ENCODE measurements around the gene UNC13D. TPM values are rescaled to one million over a fixed set of nuclear protein-coding genes. Genes with fewer than 3 reads are reported as not detected.

Gene UNC13D
- total and polyA plus RNA-seq, 9 of the 15 experiments (the other 6 are each of a cell fraction or from before 2014, with no cell fraction given), result 0.86 to 244 (median 69.2) TPM

DNA sequence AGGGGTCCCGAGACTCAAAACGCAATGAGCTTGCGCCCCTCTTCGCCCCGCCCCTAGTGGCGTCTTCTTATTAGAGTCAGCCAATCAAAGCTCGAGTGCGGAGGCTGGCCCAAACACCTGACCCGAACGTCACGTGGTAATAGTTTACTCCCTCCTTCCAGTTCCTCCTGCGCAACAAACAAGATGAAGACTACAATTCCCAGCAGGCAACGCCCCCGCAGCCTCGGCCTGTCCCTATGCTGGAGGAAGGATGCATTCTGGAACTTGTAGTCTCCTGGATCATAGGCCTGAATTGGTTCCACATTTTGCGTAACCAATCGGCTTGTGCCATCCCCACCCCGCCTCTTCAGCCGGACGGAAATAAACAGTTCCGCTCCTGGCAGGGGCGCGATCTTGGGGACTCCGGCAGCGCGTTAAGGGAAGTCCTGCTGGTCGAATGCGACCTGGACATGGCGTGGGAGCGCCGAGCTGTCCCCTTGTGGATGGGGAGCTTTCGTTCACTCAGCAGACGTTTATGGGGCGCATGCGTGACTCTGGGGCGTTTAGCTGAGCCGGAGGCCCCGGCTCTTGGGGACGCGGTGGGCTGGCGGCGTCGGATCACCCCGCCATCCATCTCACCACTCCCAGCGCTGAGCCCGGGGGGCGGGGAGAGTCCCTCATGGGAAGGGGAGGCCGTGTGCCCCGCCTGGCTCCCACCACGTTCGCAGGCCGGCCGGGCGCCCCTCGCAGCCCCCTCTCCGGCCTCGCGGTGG lies 11.3 kb upstream of the UNC13D start, which contains the start of gene WBP2 (continued):
- peak; percentile 62; the same call in 1 of the 2 replicates for TF ChIP-seq MYC (IDR thresholded peaks at IDR 0.05; ENCODE audit: low read depth, low read length)
- no peak for TF ChIP-seq MYC (CRISPR knock-in tag; IDR thresholded peaks at IDR 0.05; ENCODE audit: borderline replicate concordance, low read depth)
- TF ChIP-seq RBM34 (IDR thresholded peaks at IDR 0.05; ENCODE audit: borderline replicate concordance, insufficient read depth, low read length), result no peak
- TF ChIP-seq U2AF2 (optimal IDR thresholded peaks at IDR 0.05; ENCODE audit: low read depth, low read length), result no peak
- no peak for TF ChIP-seq ZSCAN29 (IDR thresholded peaks at IDR 0.05)
- TF ChIP-seq MTA2 (IDR thresholded peaks at IDR 0.05; ENCODE audit: low read depth), result no peak
- no peak for TF ChIP-seq NBN (IDR thresholded peaks at IDR 0.05; ENCODE audit: low read depth)
- TF ChIP-seq GABPA (tag; conservative IDR thresholded peaks at IDR 0.05; ENCODE audit: low read depth), result peak; percentile 85
- no peak for TF ChIP-seq HDGF (IDR thresholded peaks at IDR 0.05)
- TF ChIP-seq, protein P1, sequence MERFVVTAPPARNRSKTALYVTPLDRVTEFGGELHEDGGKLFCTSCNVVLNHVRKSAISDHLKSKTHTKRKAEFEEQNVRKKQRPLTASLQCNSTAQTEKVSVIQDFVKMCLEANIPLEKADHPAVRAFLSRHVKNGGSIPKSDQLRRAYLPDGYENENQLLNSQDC (CRISPR knock-in tag; IDR thresholded peaks at IDR 0.05), result no peak
- TF ChIP-seq ESRRA (IDR thresholded peaks at IDR 0.05; ENCODE audit: borderline replicate concordance, low read depth), result peak; percentile 52; the same call in 1 of the 2 replicates
- TF ChIP-seq ZFP1 (CRISPR knock-in tag; IDR thresholded peaks at IDR 0.05), result 0 out of 2 replicates have a peak, but pooled peaks have one; percentile 53
- TF ChIP-seq GATA2 (CRISPR knock-in tag; IDR thresholded peaks at IDR 0.05), result no peak
- TF ChIP-seq, protein P2, sequence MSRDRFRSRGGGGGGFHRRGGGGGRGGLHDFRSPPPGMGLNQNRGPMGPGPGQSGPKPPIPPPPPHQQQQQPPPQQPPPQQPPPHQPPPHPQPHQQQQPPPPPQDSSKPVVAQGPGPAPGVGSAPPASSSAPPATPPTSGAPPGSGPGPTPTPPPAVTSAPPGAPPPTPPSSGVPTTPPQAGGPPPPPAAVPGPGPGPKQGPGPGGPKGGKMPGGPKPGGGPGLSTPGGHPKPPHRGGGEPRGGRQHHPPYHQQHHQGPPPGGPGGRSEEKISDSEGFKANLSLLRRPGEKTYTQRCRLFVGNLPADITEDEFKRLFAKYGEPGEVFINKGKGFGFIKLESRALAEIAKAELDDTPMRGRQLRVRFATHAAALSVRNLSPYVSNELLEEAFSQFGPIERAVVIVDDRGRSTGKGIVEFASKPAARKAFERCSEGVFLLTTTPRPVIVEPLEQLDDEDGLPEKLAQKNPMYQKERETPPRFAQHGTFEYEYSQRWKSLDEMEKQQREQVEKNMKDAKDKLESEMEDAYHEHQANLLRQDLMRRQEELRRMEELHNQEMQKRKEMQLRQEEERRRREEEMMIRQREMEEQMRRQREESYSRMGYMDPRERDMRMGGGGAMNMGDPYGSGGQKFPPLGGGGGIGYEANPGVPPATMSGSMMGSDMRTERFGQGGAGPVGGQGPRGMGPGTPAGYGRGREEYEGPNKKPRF (IDR thresholded peaks at IDR 0.05; ENCODE audit: low read depth, low read length), result peak; percentile 49; the same call in 1 of the 2 replicates
- peak; percentile 80 for TF ChIP-seq ELF2 (CRISPR knock-in tag; IDR thresholded peaks at IDR 0.05)
- TF ChIP-seq MED1 (CRISPR knock-in tag; IDR thresholded peaks at IDR 0.05; ENCODE audit: borderline replicate concordance), result no peak
- peak; percentile 91 for TF ChIP-seq POLR2AphosphoS5 (IDR thresholded peaks at IDR 0.05; ENCODE audit: control insufficient read depth, insufficient read depth, low read depth, low read length)
- TF ChIP-seq SLC30A9 (CRISPR knock-in tag; IDR thresholded peaks at IDR 0.05), result no peak
- no peak for TF ChIP-seq ZNF507 (tag; conservative IDR thresholded peaks at IDR 0.05)
- TF ChIP-seq SRSF9 (IDR thresholded peaks at IDR 0.05; ENCODE audit: borderline replicate concordance, low read depth, low read length), result no peak
- TF ChIP-seq, protein P3, sequence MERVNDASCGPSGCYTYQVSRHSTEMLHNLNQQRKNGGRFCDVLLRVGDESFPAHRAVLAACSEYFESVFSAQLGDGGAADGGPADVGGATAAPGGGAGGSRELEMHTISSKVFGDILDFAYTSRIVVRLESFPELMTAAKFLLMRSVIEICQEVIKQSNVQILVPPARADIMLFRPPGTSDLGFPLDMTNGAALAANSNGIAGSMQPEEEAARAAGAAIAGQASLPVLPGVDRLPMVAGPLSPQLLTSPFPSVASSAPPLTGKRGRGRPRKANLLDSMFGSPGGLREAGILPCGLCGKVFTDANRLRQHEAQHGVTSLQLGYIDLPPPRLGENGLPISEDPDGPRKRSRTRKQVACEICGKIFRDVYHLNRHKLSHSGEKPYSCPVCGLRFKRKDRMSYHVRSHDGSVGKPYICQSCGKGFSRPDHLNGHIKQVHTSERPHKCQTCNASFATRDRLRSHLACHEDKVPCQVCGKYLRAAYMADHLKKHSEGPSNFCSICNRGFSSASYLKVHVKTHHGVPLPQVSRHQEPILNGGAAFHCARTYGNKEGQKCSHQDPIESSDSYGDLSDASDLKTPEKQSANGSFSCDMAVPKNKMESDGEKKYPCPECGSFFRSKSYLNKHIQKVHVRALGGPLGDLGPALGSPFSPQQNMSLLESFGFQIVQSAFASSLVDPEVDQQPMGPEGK (CRISPR knock-in tag; IDR thresholded peaks at IDR 0.05; ENCODE audit: borderline replicate concordance), result no peak
- TF ChIP-seq ZNF79 (CRISPR knock-in tag; IDR thresholded peaks at IDR 0.05; ENCODE audit: low read depth), result no peak
- no peak for TF ChIP-seq ZNF282 (CRISPR knock-in tag; IDR thresholded peaks at IDR 0.05)
- peak; percentile 99 for TF ChIP-seq RAD51 (IDR thresholded peaks at IDR 0.05; ENCODE audit: borderline replicate concordance, low read depth)
- no peak for TF ChIP-seq SMARCA4 (IDR thresholded peaks at IDR 0.05)
- TF ChIP-seq IRF2 (CRISPR knock-in tag; IDR thresholded peaks at IDR 0.05), result no peak
